Measurements from ENCODE around the gene LHX1. TPM values are rescaled to one million over a fixed set of nuclear protein-coding genes. Genes with fewer than 3 reads are reported as not detected.

LHX1 gene
- total and polyA plus RNA-seq, 9 of the 15 experiments (the other 6 are each of a cell fraction or from before 2014, with no cell fraction given) = 0.05 to 0.64 (median 0.07) TPM; not detected in 6

DNA sequence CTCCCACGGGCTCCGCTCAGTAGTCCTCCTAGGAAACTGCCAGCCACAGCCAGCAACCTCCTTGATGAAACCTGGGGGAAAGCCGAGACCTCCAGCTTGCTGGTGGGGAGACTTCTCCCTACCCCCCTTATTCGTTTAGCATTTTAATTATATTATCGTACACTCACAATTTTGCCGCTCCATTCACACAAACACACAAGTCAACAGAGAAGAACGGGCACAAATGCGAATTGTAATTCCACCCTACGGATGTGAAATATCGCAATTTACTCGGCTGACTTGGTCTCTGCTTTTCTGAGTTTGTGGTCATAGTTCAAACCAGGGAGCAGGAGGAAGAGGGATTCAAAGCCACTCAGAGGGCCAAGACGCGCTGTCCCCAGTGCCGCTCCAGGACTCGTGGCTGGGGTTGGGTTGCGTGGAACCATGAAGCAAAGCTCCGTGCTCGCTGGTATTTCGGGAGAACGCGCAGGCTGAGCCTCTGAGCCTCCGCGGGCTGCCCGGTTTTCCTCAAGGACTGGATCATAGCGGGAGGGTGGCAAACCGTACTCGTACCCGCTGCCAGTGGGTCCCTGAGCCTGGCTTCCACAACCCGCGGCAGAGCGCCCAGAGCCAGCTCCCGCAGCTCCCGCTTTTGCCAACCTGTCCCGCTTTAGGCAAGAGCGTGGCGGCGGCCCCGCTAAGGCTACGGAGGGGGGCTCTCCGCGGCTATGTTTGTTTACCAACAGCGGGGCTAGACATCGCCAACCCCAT lies 2.0 kb downstream of the LHX1 start:
- Histone ChIP-seq H3K9me1 (ENCODE audit: control insufficient read depth, insufficient read depth, low read length) (peaks cover 3% of the 10 kb centered on the region), H4K20me1 (replicated peaks; ENCODE audit: control insufficient read depth, insufficient read depth, low read length) (peaks cover 32% of the 10 kb centered on the region), H3K27me3 (ENCODE audit: control insufficient read depth in 2 of 2, insufficient read depth in 2 of 2, low read length in 2 of 2) (peaks cover 61 to 75% of the 10 kb centered on the region in 2 experiments), H3K27ac (ENCODE audit: extremely low read depth, low read depth, low read length) (no peak overlapping the region), H3K9ac (ENCODE audit: insufficient read depth in 1 of 2, low read depth in 2 of 2, low read length in 2 of 2) (no peak overlapping the region), H2AFZ (ENCODE audit: low read depth, low read length) (no peak overlapping the region), H3K4me1 (replicated peaks in 1 of 2; ENCODE audit: control insufficient read depth in 2 of 2, insufficient read depth in 2 of 2, low read length in 2 of 2) (peaks cover 0 to 52% of the 10 kb centered on the region in 2 experiments; a peak in 3 of 5 replicates), H3K79me2 (ENCODE audit: control insufficient read depth, insufficient read depth, low read length) (no peaks in the 10 kb centered on the region), H3K36me3 (ENCODE audit: control insufficient read depth, insufficient read depth, low read length) (no peaks in the 10 kb centered on the region), H3K9me3 (replicated peaks; ENCODE audit: control insufficient read depth, insufficient read depth, low read depth, low read length) (no peaks in the 10 kb centered on the region), H3K4me2 (ENCODE audit: insufficient read depth, low read length) (no peak overlapping the region), H3K4me3 (no peak overlapping the region)
- TF ChIP-seq NCOA6 (IDR thresholded peaks at IDR 0.05) = no peak
- TF ChIP-seq ZNF431 (CRISPR knock-in tag; IDR thresholded peaks at IDR 0.05) = no peak
- TF ChIP-seq ZNF12 (CRISPR knock-in tag; IDR thresholded peaks at IDR 0.05) = no peak
- no peak for TF ChIP-seq XRCC4 (IDR thresholded peaks at IDR 0.05; ENCODE audit: extremely low read depth, insufficient read depth, insufficient read length)
- no peak for TF ChIP-seq ZNF57 (CRISPR knock-in tag; IDR thresholded peaks at IDR 0.05)
- TF ChIP-seq ZBTB7A (IDR thresholded peaks at IDR 0.05; ENCODE audit: borderline replicate concordance, control insufficient read depth, low read depth, low read length) = no peak
- TF ChIP-seq PCBP2 (IDR thresholded peaks at IDR 0.05; ENCODE audit: low read depth, low read length, poor library complexity, severe bottlenecking) = no peak
- no peak for TF ChIP-seq SRSF9 (IDR thresholded peaks at IDR 0.05; ENCODE audit: borderline replicate concordance, low read depth, low read length)
- no peak for TF ChIP-seq VEZF1 (CRISPR knock-in tag; IDR thresholded peaks at IDR 0.05)
- no peak for TF ChIP-seq GTF2F1 (IDR thresholded peaks at IDR 0.05; ENCODE audit: low read depth, low read length)
- CTCF ChIA-PET (ENCODE audit: low intra/inter-chr PET ratio) = no interaction called here
- no peak for FAIRE-seq
- WGBS (ENCODE audit: insufficient coverage, low coverage, missing lambda C conversion rate) = 39% methylated on average over 41 of the region's 43 CpGs
- no peak for DNase-seq (ENCODE audit: extremely low read depth in 1 of 4, low spot score in 3 of 4)
- intact Hi-C loops (cut with micrococcal nuclease) (no loop called here), in situ Hi-C loops (cut with MboI) (no loop called here)
- POLR2A ChIA-PET = interaction anchor here (0.6 to 1.0 kb wide), 2 partner anchors 14 to 803 kb away, joined by 3 to 5 read pairs; no protein-coding TSS in a partner anchor
- no TSS peak for BruUV-seq (replicated peaks)
- no peak for ATAC-seq
